ENCODE data around the gene RPF1. TPM values are rescaled to one million over a fixed set of nuclear protein-coding genes. Genes with fewer than 3 reads are reported as not detected.
"Not testable (repeated sequence)": the region's sequence is repeated elsewhere in the genome, so short reads cannot be mapped to it uniquely, and the experiment has no call there.

The RPF1 gene
- total RNA-seq, 1 donor from 2014 or later: 29.9 TPM

DNA sequence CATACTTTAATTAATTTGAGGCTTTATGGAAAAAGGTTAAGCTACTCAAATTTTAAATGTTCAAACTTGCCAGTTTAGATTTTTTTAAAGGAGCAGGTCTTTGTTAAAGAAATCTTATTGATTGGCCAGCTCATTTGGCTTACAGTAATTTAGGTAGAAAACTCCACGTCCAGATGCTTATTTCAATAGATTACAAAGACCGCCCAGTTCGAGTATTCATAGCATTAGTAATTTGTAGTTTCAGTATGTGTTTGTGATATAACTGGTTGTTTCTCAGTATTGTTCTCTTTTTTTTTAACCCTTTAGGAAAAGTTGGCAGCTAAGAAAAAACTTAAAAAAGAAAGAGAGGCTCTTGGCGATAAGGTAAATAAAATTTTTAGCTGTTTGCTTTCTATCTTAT is 1.6 kb downstream of the RPF1 start:
- ATAC-seq (ENCODE audit: poor library complexity): no peak
- intact Hi-C loops (cut with DNase I): no loop called here
- no peak for DNase-seq

DNA sequence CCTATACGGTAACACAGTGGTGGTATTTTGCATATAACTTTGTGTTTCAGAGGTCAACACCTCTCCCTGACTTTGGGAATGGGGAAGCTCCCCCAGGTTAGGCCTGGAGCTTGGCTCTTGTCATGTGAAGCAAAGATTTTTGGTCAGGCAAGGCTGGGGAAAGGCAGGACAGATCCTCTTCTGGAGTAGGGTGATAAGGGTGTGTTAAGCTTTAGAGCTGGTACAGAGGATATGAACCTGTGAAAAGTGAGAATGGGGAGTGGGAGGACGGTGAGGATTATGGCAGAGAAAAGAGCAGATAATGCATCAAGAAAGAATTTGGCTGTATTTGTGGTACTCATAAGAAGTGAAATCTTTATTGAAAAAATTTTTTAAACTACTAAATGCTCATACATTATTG is 2.3 kb downstream of the RPF1 start:
- no peak for DNase-seq
- no peak for ATAC-seq (ENCODE audit: poor library complexity)
- intact Hi-C loops (cut with DNase I): no loop called here

DNA sequence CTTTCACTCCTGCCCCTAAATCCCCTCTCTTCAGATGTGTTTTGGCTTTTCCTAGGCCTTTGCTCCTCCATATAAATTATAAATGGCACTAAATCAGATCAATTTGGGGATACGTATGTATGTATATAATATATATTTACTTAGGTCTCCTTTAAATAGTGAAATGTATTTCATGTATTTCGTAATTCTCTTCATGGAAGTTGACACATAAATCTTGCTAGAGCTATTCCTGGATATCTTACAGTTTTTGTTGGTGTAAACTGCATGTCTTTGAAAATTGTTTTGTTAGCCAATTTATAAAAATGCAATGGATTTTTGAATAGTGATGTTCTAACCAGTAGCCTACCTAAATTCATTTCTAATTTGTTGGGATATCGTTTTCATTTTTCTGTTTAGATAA is 9.0 kb downstream of the RPF1 start:
- DNase-seq: no peak
- intact Hi-C loops (cut with DNase I): no loop called here
- ATAC-seq (ENCODE audit: poor library complexity): no peak

DNA sequence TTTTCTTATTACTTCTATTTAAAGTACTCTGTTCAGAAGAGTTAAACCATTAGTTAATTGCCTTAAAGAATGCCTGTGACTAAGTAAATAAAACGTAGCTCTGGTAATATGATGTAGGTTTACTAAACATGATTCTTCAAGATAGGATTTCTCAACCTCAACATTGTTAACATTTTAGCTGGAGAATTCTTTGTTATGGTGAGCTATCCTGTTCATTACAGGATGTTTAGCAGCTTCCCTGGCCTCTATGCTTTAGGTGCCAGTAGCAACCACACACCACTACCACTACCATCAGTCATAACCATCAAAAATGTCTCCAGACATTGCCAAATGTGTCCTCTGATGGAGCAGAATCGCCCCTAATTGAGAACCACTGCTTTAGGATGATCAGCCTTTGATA is 10.7 kb downstream of the RPF1 start:
- ATAC-seq (ENCODE audit: poor library complexity) (no peak), DNase-seq (no peak)
- intact Hi-C loops (cut with DNase I): no loop called here

DNA sequence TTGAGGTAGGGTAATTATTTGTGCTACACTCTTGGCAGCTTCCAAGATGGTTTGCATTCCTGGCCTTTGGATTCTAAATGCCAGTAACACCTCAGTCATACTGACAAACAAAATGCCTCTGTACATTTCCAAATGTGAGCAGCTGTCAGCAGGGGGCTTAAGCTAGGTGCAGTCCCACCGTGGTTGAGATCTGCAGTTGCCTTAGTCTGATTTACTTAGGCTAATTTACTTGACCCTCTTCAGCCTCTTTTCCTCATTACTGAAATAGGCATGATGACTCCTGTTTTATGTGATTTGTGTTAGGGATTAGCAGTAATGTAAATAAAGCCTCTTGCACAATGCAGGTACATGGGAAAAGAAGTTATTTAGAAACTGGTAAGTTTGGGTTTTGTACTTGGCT is 13.7 kb downstream of the RPF1 start:
- DNase-seq (no peak), ATAC-seq (ENCODE audit: poor library complexity) (peak; percentile 86)

DNA sequence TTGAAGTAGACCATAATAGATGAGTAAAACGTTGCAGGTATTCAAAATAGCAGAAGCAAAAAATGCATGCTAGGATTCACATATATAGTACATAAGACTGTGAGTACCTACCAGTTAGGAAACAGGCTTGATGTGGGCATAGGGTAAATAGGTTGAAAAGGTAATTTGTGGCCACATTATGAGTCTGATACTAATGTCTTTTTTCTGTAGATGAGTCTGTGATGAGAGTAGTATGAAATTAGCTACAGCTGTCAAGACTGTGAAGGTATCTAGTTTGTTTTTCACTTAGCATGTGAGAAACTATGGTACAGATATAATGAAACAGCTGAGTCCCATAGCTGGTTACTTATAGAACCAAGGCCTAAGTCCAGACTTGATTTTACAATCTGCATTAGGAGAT is 14.7 kb downstream of the RPF1 start:
- ATAC-seq (ENCODE audit: poor library complexity) (no peak), DNase-seq (no peak)
- intact Hi-C loops (cut with DNase I): no loop called here

More for the DNA sequence above, 13.7 kb downstream of the RPF1 start:
- intact Hi-C loops (cut with DNase I): no loop called here

DNA sequence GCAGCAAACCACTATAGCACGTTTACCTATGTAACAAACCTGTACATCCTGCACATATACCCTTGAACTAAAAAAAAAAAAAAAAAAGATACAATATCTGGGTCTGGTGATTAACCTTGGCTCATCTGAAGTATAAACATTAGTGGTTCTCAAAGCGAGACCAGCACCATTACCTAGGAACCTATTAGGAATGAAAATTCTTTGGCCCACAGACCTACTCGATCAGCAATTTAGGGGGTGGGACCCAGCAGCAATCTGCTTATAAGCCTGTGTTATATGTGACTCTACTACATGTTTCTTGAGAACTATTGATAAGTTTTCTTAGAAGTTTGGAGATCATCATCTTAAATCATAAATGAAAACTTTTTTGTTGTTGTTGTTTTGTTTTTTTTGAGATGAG is 17.4 kb downstream of the RPF1 start:
- no peak for ATAC-seq (ENCODE audit: poor library complexity)
- no peak for DNase-seq
- intact Hi-C loops (cut with DNase I): no loop called here

DNA sequence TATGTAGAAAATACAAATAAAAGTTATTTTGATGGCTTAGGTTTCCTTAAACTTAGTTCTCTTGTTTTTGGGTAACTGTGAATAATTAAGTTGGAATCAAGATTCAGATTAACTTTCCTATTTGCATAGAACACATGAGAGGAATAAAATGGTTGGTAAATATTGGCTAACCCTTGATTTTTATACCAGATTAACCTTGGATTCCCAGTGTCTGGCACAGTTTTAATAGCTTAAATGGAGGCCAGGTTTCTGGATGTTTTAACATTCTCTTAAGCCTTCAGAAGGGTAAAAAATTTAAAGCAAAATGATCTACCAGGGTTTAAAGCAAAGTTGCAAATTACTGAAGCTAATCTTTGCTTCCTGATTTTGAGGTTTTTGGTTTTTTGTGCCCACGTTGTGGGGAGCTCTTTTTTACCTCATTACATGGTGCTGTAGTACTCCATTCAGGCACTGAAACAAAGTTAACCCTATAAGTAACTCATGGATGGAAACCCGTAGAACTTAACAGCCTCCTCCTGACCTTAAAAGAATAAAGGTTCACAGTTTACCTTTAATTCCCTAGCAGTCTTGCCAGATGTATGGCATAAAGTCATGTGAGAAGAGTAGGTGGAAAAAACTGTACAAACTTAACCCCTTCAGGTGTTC is 18.7 kb downstream of the RPF1 start:
- intact Hi-C loops (cut with DNase I): no loop called here
- ATAC-seq (ENCODE audit: poor library complexity) (no peak), DNase-seq (no peak)

DNA sequence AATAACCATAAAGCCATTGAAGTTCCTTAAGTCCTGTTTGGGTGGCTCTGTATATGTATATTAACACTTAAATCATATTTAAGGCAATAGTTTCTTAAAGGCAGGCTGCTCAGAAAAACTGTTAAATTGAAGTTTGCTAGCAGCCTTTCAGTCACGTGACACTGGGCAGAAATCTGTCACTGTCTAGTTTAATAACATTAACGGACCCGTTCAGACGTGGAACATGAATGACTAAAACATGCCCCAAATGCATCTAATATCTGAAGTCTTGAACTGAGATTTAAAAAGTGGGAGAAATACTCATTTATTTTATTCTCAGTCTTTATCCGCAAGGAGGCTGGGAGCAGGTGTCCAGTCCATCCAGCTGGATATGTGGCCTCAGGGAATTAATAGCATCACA is 23.9 kb downstream of the RPF1 start:
- ATAC-seq (ENCODE audit: poor library complexity): no peak
- intact Hi-C loops (cut with DNase I): no loop called here
- no peak for DNase-seq

DNA sequence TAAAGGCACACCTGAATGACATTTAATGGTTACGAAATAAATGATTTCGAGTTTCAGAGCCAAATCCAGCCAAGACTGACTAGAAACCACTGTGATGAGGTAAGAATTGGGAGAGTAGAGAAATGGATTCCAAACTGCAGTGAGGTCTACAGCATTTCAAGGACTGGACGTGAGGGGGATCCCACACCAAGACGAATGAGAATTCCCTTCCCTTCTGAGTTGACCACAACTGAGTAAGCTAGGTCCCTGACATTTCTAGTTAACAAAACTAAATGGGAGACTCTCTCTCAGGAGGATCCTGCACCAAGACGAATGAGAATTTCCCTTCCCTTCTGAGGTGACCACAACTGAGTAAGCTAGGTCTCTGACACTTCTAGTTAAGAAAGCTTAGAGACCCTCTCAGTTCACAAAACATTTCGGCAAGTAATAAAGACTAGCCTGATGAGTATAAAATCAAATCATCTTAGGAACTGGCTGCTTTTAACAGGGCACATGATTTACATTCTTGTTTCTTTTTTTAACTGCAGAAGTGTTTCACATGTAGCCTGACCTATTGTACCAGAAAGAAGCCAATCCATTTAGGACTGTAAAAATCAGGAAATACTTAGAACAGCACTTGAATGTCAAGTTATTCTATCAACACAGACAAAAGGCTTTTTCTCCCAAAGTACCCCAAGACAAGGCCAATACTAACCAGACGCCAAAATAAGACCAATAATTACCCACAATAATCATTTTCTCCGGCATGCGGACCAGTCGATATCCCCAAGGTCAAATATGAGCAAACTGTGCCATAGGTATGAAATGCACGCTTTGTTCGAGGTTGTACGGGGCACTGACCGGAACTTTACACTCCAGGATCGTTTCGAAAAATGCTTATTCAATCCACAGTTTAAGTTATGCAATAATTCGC is 25.8 kb downstream of the RPF1 start:
- no peak for DNase-seq
- intact Hi-C loops (cut with DNase I): loop anchor here (5.0 kb wide), 1 partner anchor 67 kb away; the partner anchor contains the start of gene CTBS
- ATAC-seq (ENCODE audit: poor library complexity): no peak

DNA sequence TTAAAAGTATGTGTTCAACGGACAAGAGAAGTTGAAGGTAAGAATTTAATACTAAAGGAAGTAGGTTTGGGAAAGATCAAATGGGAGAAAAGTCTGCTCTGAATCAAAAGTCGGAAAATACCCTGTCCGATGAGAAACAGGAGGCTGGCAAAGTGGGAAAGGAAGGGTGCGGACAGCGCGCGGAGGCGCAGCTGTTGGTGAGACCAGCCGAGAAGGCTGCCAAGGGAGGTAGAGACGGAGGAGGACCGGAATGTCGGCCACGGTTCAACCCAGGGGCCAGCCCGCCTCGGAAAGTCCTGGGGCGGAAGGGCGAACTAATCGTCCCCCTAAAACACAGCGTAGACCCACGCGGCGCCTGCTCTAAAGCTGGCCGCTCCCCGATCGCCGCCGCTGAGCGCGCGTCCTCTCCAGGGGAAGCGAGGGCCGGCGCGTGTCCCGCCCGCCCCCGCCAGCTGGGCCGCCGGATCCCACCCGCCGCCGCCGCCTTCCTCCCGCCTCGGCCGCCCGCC is 26.5 kb downstream of the RPF1 start:
- intact Hi-C loops (cut with DNase I): loop anchor here (5.0 kb wide), 1 partner anchor 67 kb away; the partner anchor contains the start of gene CTBS
- no peak for DNase-seq
- peak; percentile 77 for ATAC-seq (ENCODE audit: poor library complexity)

DNA sequence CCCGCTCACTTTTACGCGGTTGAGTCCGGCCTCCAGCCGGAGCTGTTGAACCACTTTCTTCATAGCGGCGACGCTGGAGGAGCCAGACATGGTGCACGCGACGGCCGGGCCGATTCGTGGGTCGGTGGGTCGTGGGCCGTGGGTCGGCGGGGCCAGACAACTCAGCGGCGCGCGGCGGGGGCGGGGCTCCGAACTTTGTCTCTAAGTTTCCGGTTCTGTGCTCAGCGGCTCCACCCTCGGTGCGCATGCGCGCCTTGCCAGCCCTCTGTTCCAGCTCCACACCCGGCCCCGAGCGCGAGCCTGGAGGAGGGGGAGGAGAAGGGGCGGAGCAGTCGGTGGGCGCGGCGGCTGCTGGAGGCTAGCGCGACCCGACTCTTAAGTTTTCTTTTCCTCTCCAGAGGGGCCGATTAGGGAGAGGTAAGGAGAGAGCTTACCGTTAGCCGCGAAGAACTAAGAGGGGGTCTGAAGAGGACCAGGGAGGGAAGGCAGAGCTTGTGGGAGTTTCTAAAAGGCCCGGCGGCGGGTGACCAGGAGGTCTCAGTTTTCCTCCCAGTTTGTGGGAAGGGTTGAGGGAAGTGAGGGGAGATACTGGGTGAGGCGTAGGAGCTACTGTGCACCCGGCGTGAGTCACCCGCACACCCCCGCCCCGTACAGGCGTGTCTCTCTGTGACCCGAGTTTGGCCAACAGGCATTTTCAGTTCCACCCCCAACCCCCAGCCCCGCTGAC is 27.1 kb downstream of the RPF1 start, which contains the start of the genes GNG5 and SPATA1:
TSS of gene GNG5 (minus strand) at position 580 of the 727 bp plus-strand sequence. CDS start at position 90, 490 bp downstream.
TSS of gene SPATA1 (plus strand) at position 385 of the 727 bp plus-strand sequence. CDS start 9,974 bp downstream, outside the sequence.
- DNase-seq: peak; percentile 100
- intact Hi-C loops (cut with DNase I): loop anchor here (5.0 kb wide), 1 partner anchor 66 kb away; the partner anchor contains the start of gene CTBS
- ATAC-seq (ENCODE audit: poor library complexity): peak; percentile 96

DNA sequence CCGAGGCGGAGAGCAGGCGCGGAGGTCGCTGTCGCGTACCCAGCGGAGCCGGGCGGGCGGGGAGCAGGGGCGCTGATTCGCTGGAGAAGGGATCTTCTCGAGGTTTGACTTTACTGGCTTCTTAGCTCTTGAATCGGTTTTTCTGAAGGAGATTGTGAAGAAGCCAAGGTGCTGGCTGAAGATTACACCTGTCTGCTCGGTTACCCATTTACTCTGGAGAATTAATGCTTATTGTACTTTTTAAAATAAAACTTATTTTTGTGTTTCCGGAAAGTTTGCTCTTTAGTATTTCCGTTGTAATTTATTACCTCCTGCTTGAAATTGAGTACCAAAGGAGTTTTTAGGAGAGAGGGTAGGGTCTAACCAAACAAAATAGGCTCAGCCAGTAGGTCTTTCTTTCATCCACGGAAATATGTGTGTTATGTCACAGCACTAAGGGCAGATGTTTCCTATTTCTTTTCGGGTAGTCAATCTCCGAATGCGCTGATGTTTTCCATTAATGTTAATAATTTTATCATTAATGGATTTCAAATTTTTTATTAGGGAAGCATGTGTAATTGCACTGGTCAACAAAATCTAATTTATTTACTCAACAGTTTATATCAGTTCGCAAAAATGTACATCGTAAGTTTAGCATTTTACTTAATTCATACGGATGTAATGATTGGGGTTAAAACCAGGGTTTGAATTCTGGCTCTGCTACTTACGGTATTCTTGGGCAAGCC is 27.8 kb downstream of the RPF1 start:
- DNase-seq (no peak), ATAC-seq (ENCODE audit: poor library complexity) (no peak)
- intact Hi-C loops (cut with DNase I): loop anchor here (5.0 kb wide), 1 partner anchor 65 kb away; the partner anchor contains the start of gene CTBS

DNA sequence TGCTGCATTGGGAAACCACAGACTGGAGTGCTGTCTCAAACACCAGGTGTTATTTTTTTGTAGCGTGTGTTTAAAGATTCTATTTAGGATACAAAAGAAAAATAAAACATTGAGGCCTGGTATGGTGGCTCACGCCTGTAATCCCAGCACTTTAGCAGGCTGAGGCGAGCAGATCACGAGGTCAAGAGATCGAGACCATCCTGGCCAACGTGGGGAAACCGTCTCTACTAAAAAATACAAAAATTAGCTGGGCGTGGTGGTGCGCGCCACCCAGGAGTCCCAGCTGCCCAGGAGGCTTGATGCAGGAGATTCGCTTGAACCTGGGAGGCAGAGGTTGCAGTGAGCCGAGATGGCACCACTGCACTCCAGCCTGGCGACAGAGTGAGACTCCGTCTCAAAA is 28.8 kb downstream of the RPF1 start:
- ATAC-seq (ENCODE audit: poor library complexity); DNase-seq: not testable (repeated sequence)
- intact Hi-C loops (cut with DNase I): loop anchor here (5.0 kb wide), 1 partner anchor 64 kb away; the partner anchor contains the start of gene CTBS

DNA sequence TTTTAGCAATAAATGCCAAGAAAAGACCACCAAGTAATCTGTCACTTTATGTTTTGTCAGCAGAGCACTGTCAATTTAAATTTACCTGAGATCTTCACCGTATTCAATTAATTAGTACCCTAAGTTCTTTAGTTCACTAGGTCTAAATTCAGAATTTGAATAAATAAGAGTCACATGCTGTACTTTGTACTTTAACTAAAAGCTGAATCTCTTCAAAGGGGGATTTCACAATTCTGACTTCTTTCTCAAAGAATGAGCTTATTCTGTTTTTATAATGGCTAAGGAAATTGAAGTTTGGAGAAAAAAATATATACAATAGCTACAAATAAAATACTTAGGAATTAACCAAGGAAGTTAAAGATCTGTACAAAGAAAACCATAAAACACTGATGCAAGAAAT is 29.4 kb downstream of the RPF1 start:
- intact Hi-C loops (cut with DNase I): loop anchor here (5.0 kb wide), 1 partner anchor 64 kb away; the partner anchor contains the start of gene CTBS
- ATAC-seq (ENCODE audit: poor library complexity) (no peak), DNase-seq (no peak)

DNA sequence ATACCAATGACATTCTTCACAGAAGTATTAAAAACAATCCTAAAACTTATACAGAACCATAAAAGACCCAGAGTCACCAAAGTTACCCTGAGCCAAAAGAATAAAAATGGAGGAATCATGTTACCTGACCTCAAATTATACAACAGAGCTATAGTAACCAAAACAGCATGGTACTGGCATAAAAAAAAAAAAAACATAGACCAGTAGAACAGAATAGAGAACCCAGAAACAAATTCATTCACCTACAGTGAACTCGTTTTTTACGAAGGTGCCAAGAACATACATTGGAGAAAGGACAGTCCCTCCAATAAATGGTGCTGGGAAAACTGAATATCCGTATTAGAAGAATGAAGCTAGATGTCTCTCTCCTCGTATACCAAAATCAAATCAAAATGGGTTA is 30.0 kb downstream of the RPF1 start:
- no peak for ATAC-seq (ENCODE audit: poor library complexity)
- intact Hi-C loops (cut with DNase I): loop anchor here (5.0 kb wide), 1 partner anchor 63 kb away; the partner anchor contains the start of gene CTBS
- DNase-seq: no peak

DNA sequence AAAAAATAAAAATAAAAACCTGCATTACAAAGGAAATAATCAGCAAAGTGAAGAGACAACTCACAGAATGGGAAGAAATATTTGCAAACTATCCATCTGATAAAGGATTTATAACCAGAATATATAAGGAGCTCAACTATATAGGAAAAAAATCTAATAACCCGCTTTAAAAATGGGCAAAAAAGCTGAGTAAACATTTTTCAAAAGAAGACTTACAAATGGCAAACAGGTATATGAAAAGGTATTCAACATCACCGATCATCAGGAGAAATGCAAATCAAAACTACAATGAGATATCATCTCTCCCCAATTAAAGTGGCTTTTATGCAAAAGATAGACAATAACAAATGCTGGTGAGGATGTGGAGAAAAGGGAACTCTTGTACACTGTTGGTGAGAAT is 31.1 kb downstream of the RPF1 start:
- DNase-seq: no peak
- intact Hi-C loops (cut with DNase I): no loop called here
- no peak for ATAC-seq (ENCODE audit: poor library complexity)

DNA sequence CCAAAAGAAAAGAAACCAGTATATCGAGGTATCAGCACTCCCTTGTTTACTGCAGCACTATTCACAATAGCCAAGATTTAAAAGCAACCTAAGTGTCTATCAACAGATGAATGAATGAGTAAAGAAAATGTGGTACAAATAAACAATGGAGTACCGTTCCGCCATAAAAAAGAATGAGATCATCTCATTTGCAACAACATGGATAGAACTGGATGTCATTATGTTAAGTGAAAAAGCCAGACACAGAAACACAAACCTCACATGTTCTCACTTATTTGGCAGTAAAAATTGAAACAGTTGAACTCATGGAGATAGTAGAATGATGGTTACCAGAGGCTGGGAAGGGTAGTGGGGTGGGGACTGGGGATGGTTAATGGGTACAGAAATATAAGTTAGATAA is 31.6 kb downstream of the RPF1 start:
- ATAC-seq (ENCODE audit: poor library complexity) (no peak), DNase-seq (no peak)
- intact Hi-C loops (cut with DNase I): no loop called here
